ENCODE data around the gene TOP2B. TPM values are rescaled to one million over a fixed set of nuclear protein-coding genes. Genes with fewer than 3 reads are reported as not detected.

TOP2B gene
- total RNA-seq, 1 donor from 2014 or later, result 99.5 TPM

DNA sequence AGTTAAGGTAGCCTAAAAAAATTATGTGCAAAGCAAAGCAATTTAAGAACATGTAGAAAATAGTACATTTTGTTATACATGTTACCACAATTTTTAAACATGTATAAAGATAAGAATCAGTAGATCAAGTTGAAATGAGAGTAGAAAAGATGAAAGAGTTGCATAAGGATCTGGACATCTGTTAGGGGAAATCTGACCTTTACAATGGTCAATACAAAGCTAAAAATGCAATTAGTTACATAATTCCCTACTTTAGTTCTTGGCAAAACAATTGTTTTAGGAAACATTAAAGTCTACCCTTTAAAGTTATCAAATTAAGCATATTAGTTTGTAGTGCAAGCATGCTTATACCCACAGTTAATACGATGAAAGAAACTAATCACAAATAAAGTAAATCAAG, 32.7 kb downstream of the TOP2B start:
- Mint-ChIP-seq H3K27me3 (ENCODE audit: unreplicated experiment) (no peaks in the 10 kb centered on the region), H3K4me1 (ENCODE audit: unreplicated experiment) (peaks cover 7% of the 10 kb centered on the region), H3K36me3 (ENCODE audit: unreplicated experiment) (peaks cover 59% of the 10 kb centered on the region), H3K27ac (ENCODE audit: unreplicated experiment) (no peak overlapping the region), H3K4me3 (ENCODE audit: unreplicated experiment) (no peak overlapping the region), H3K9me3 (ENCODE audit: unreplicated experiment) (no peaks in the 10 kb centered on the region)
- TF ChIP-seq, protein P1, sequence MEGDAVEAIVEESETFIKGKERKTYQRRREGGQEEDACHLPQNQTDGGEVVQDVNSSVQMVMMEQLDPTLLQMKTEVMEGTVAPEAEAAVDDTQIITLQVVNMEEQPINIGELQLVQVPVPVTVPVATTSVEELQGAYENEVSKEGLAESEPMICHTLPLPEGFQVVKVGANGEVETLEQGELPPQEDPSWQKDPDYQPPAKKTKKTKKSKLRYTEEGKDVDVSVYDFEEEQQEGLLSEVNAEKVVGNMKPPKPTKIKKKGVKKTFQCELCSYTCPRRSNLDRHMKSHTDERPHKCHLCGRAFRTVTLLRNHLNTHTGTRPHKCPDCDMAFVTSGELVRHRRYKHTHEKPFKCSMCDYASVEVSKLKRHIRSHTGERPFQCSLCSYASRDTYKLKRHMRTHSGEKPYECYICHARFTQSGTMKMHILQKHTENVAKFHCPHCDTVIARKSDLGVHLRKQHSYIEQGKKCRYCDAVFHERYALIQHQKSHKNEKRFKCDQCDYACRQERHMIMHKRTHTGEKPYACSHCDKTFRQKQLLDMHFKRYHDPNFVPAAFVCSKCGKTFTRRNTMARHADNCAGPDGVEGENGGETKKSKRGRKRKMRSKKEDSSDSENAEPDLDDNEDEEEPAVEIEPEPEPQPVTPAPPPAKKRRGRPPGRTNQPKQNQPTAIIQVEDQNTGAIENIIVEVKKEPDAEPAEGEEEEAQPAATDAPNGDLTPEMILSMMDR (IDR thresholded peaks at IDR 0.05), result no peak
- DNase-seq (ENCODE audit: extremely low spot score, unreplicated experiment), result no peak

DNA sequence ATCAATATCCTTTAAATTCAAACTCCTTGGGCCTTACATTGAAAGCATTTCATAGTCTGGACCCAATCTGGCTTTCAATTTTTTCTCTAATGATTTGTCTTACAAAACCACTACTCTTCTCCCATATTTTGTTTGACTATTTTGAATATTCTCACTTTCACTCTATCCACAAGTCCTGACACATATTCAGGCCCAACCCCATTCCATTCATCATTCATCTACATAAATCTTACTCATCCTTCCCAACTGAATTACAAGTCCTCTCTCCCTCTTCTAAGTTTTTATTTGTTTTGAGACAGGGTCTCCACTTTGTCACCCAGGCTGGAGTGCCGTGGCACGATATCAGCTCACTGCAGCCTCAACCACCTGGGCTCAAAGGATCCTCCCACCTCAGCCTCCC, 43.6 kb downstream of the TOP2B start:
- Mint-ChIP-seq H3K27me3 (ENCODE audit: unreplicated experiment) (no peaks in the 10 kb centered on the region), H3K4me3 (ENCODE audit: unreplicated experiment) (no peak overlapping the region), H3K27ac (ENCODE audit: unreplicated experiment) (no peak overlapping the region), H3K4me1 (ENCODE audit: unreplicated experiment) (peaks cover 6% of the 10 kb centered on the region), H3K36me3 (ENCODE audit: unreplicated experiment) (peaks cover 65% of the 10 kb centered on the region), H3K9me3 (ENCODE audit: unreplicated experiment) (peaks cover 5% of the 10 kb centered on the region)
- TF ChIP-seq, protein P1 (IDR thresholded peaks at IDR 0.05), result no peak
- no peak for DNase-seq (ENCODE audit: extremely low spot score, unreplicated experiment)

DNA sequence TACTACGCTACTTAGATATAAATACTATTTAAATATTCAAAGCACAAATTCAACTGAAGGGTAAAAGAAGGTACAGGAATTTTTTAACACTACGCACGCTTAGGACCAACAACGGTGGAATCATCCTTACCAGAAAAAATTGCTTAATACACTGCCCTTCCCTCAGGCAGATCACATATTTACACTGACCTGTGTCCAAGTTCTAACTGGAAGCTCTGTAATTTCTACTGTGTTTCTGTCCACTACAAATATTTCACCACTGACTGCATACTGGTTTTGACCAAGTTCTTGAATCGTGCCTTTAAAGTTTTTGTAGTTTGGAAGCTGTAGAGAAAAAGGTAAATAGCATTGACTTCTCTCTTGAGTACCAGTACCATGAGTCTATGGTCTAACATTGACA, 44.2 kb downstream of the TOP2B start:
- Mint-ChIP-seq H3K4me1 (ENCODE audit: unreplicated experiment) (peaks cover 6% of the 10 kb centered on the region), H3K36me3 (ENCODE audit: unreplicated experiment) (peaks cover 61% of the 10 kb centered on the region), H3K27ac (ENCODE audit: unreplicated experiment) (no peak overlapping the region), H3K9me3 (ENCODE audit: unreplicated experiment) (peaks cover 5% of the 10 kb centered on the region), H3K27me3 (ENCODE audit: unreplicated experiment) (no peaks in the 10 kb centered on the region), H3K4me3 (ENCODE audit: unreplicated experiment) (no peak overlapping the region)
- TF ChIP-seq, protein P1 (IDR thresholded peaks at IDR 0.05), result no peak
- no peak for DNase-seq (ENCODE audit: extremely low spot score, unreplicated experiment)

DNA sequence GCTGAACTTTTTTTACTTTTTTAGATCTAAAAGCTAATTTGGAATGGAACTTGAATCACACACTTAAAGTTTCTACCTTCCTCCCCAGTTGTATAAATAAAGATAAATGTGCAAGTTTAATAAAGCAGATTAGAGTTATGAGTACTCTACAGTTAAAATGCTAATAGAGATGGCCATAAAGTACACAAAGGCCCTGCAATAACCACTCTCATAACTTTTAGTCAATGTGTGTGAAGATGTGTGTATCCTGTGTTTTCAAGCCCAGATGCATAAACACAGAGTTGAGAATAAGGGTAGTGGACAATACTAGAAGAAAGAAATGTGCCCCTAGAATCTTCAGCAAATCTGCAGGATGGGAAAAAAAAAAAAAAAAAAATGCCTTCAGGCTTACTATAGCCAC, 45.3 kb downstream of the TOP2B start:
- TF ChIP-seq, protein P1 (IDR thresholded peaks at IDR 0.05), result no peak
- Mint-ChIP-seq H3K4me1 (ENCODE audit: unreplicated experiment) (peaks cover 6% of the 10 kb centered on the region), H3K27ac (ENCODE audit: unreplicated experiment) (no peak overlapping the region), H3K36me3 (ENCODE audit: unreplicated experiment) (peaks cover 62% of the 10 kb centered on the region), H3K4me3 (ENCODE audit: unreplicated experiment) (no peak overlapping the region), H3K27me3 (ENCODE audit: unreplicated experiment) (no peaks in the 10 kb centered on the region), H3K9me3 (ENCODE audit: unreplicated experiment) (peaks cover 5% of the 10 kb centered on the region)
- DNase-seq (ENCODE audit: extremely low spot score, unreplicated experiment), result no peak

DNA sequence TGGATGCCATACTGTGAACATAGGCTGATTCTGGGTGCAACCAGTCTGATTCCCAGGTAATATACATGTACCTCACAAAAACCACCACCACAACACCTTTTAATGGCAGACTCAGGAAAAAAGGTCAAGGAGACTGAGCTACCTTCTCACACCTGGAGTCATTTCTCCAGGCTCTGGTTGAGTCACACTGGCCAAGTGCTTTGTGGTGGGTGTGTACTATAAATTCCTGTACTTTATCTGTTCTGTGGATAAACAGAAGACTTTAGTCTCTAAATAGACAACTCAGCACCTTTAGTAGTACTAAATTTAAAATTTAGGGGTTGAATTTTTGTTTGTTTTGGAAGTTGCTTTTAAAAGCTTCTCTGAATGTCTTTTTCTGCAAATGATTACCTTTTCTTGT, 46.7 kb downstream of the TOP2B start:
- Mint-ChIP-seq H3K27me3 (ENCODE audit: unreplicated experiment) (no peaks in the 10 kb centered on the region), H3K4me1 (ENCODE audit: unreplicated experiment) (peaks cover 6% of the 10 kb centered on the region), H3K27ac (ENCODE audit: unreplicated experiment) (no peak overlapping the region), H3K4me3 (ENCODE audit: unreplicated experiment) (no peak overlapping the region), H3K9me3 (ENCODE audit: unreplicated experiment) (peaks cover 5% of the 10 kb centered on the region), H3K36me3 (ENCODE audit: unreplicated experiment) (peaks cover 59% of the 10 kb centered on the region)
- TF ChIP-seq, protein P1 (IDR thresholded peaks at IDR 0.05), result no peak
- no peak for DNase-seq (ENCODE audit: extremely low spot score, unreplicated experiment)
